Activated B cell treated with CpG ODN at 0.5 μM for 24 hours (primary cell): ENCODE data around the gene DAGLB. TPM values are rescaled to one million over a fixed set of nuclear protein-coding genes. Genes with fewer than 3 reads are reported as not detected.

Source experiments
- ATAC-seq: fragments of 200-7000 bp; cut with Tn5 transposase; one replicate; pipeline ENCODE4 v1.10.0; 2021; ENCODE audit warnings: low read depth, mild to moderate bottlenecking, moderate library complexity
- CTCF ChIA-PET: fragments of 350-600 bp; sonication (Branson Sonifier 250); formaldehyde crosslinking; loops from one replicate; lab custom pipeline; 2021; ENCODE audit warnings: antibody characterized with exemption; lab: Charles Lee
- POLR2A ChIA-PET: fragments of 350-600 bp; sonication (Branson Sonifier 250); formaldehyde crosslinking; loops from one replicate; lab custom pipeline; 2021; ENCODE audit warnings: antibody characterized with exemption; lab: Charles Lee
- DNase-seq: peaks from one replicate; pipeline ENCODE4 v3.0.0; 2022
- H3K27ac Mint-ChIP-seq: one replicate; pipeline ENCODE4 v1.8.0; 2020; ENCODE audit warnings: mixed read lengths
- H3K27me3 Mint-ChIP-seq: one replicate; pipeline ENCODE4 v1.8.0; 2021; ENCODE audit warnings: mixed read lengths
- H3K36me3 Mint-ChIP-seq: one replicate; pipeline ENCODE4 v1.8.0; 2021; ENCODE audit warnings: low read depth, mixed read lengths
- H3K4me1 Mint-ChIP-seq: one replicate; pipeline ENCODE4 v1.8.0; 2021; ENCODE audit warnings: mixed read lengths
- H3K4me3 Mint-ChIP-seq: one replicate; pipeline ENCODE4 v1.8.0; 2020; ENCODE audit warnings: mild to moderate bottlenecking, mixed read lengths
- H3K9me3 Mint-ChIP-seq: one replicate; pipeline ENCODE4 v1.8.0; 2020; ENCODE audit warnings: mixed read lengths
- CTCF ChIP-seq: fragments of 200-600 bp; IDR thresholded peaks from one replicate; pipeline ENCODE4 v1.8.0; 2022; ENCODE audit warnings: antibody characterized with exemption, mild to moderate bottlenecking
- intact Hi-C: fragments of 100-400 bp; cut with micrococcal nuclease; formaldehyde crosslinking; loops from one replicate; pipeline ENCODE4 v1.15.1; 2024
- total RNA-seq: library from RNA; stranded (reverse); gene quantifications from 2 replicates; pipeline ENCODE4 v1.2.3, GENCODE V29; 2022

DAGLB gene
- total RNA-seq, 1 donor from 2014 or later = 18.3 TPM

- H3K36me3 Mint-ChIP-seq = peaks cover 43% of the 10 kb centered on the region
Observed at GRCh38 chr7:6444516-6445269, 3.1 kb downstream of the DAGLB start.

GRCh38 chr7:6443372-6443941 lies 4.3 kb downstream of the DAGLB start:
- H3K4me1 Mint-ChIP-seq = peaks cover 37% of the 10 kb centered on the region
- H3K36me3 Mint-ChIP-seq = peaks cover 43% of the 10 kb centered on the region
- H3K27me3 Mint-ChIP-seq = no peaks in the 10 kb centered on the region
- H3K9me3 Mint-ChIP-seq = no peaks in the 10 kb centered on the region
- ATAC-seq (no peak), DNase-seq (no peak)
- TF ChIP-seq CTCF = no peak
- POLR2A ChIA-PET = interaction anchor here (0.7 kb wide), 1 partner anchor 587 kb away, joined by 5 read pairs; no protein-coding TSS in a partner anchor
- CTCF ChIA-PET = no interaction called here
- H3K27ac Mint-ChIP-seq = no peak overlapping the region
- no peak overlapping the region for H3K4me3 Mint-ChIP-seq
- intact Hi-C loops = no loop called here

More at GRCh38 chr7:6444516-6445269, 3.1 kb downstream of the DAGLB start:
- intact Hi-C loops = no loop called here
- no peaks in the 10 kb centered on the region for H3K27me3 Mint-ChIP-seq
- peak overlapping the region; percentile 28 for H3K4me3 Mint-ChIP-seq
- ATAC-seq (no peak), DNase-seq (no peak)
- H3K27ac Mint-ChIP-seq = no peak overlapping the region
- ChIA-PET POLR2A (interaction anchor here (0.8 to 1.0 kb wide), 2 partner anchors 8 to 95 kb away, joined by 4 to 6 read pairs; no protein-coding TSS in a partner anchor), CTCF (no interaction called here)
- no peak for TF ChIP-seq CTCF
- peaks cover 30% of the 10 kb centered on the region for H3K4me1 Mint-ChIP-seq
- H3K9me3 Mint-ChIP-seq = no peaks in the 10 kb centered on the region

GRCh38 chr7:6442114-6442513 lies 5.6 kb downstream of the DAGLB start:
- H3K36me3 Mint-ChIP-seq = peaks cover 36% of the 10 kb centered on the region

GRCh38 chr7:6440381-6440780 lies 7.4 kb downstream of the DAGLB start:
- intact Hi-C loops = no loop called here
- peaks cover 52% of the 10 kb centered on the region for H3K4me1 Mint-ChIP-seq
- H3K27me3 Mint-ChIP-seq = no peaks in the 10 kb centered on the region
- POLR2A ChIA-PET = interaction anchor here (0.6 to 0.7 kb wide), 2 partner anchors 93 to 144 kb away, joined by 3 read pairs; no protein-coding TSS in a partner anchor
- CTCF ChIA-PET = no interaction called here
- DNase-seq = no peak
- ATAC-seq = no peak
- TF ChIP-seq CTCF = no peak
- H3K36me3 Mint-ChIP-seq = peaks cover 33% of the 10 kb centered on the region
- no peak overlapping the region for H3K4me3 Mint-ChIP-seq
- peak overlapping the region; percentile 30 for H3K27ac Mint-ChIP-seq
- no peaks in the 10 kb centered on the region for H3K9me3 Mint-ChIP-seq

More at GRCh38 chr7:6442114-6442513, 5.6 kb downstream of the DAGLB start:
- intact Hi-C loops = no loop called here
- no peak for ATAC-seq
- H3K27me3 Mint-ChIP-seq = no peaks in the 10 kb centered on the region
- H3K4me3 Mint-ChIP-seq = no peak overlapping the region
- POLR2A ChIA-PET = no interaction called here
- no peaks in the 10 kb centered on the region for H3K9me3 Mint-ChIP-seq
- no peak overlapping the region for H3K27ac Mint-ChIP-seq
- DNase-seq = no peak
- CTCF ChIA-PET = no interaction called here
- no peak for TF ChIP-seq CTCF
- peaks cover 46% of the 10 kb centered on the region for H3K4me1 Mint-ChIP-seq

GRCh38 chr7:6438427-6438826 lies 9.3 kb downstream of the DAGLB start:
- no peak for ATAC-seq
- Mint-ChIP-seq H3K27me3 (no peaks in the 10 kb centered on the region), H3K4me3 (no peak overlapping the region), H3K9me3 (no peaks in the 10 kb centered on the region), H3K36me3 (peaks cover 26% of the 10 kb centered on the region), H3K27ac (peak overlapping the region; percentile 62), H3K4me1 (peaks cover 47% of the 10 kb centered on the region)
- intact Hi-C loops = no loop called here
- no peak for TF ChIP-seq CTCF
- no peak for DNase-seq
- CTCF ChIA-PET = interaction anchor here (1.0 to 2.5 kb wide), 4 partner anchors 7 to 441 kb away, joined by 4 to 7 read pairs (median 4); partner anchors contain the start of gene DAGLB
- POLR2A ChIA-PET = interaction anchor here (0.7 to 1.2 kb wide), 2 partner anchors 9 to 51 kb away, joined by 4 to 5 read pairs; partner anchors contain the start of gene DAGLB
